Testis (tissue), 3 donors: ENCODE measurements around the gene SLC35D2. TPM values are rescaled to one million over a fixed set of nuclear protein-coding genes. Genes with fewer than 3 reads are reported as not detected.

Source experiments
- polyA plus RNA-seq: library from polyadenylated mRNA; stranded (reverse); fragments of 350-450 nt; fragmentation: Illumina TruSeq; extraction: RNeasy Lipid Tissue Mini Kit (QIAGEN cat#74804); gene quantifications from one replicate; pipeline ENCODE4 v1.2.3, GENCODE V29; 2014; ENCODE audit warnings: low read depth, low replicate concordance; ENCODE audit not compliant: insufficient read depth
- total RNA-seq, 2 donors: library from RNA; depleted of rRNA; stranded (reverse); fragments of >200 nt; gene quantifications; one replicate each; pipeline ENCODE4 v1.2.3, GENCODE V29; 2016

SLC35D2 gene
- total and polyA plus RNA-seq, 3 donors from 2014 or later = 18.4 to 34.2 (median 26.5) TPM

Other genes starting within 250 kb of the SLC35D2 start
- 100 to 1,000 TPM; 104 to 159 TPM for gene HSD17B3, start 81.5 kb downstream of the SLC35D2 start, total RNA-seq
- gene HSD17B3, start 81.5 kb downstream of the SLC35D2 start, polyA plus RNA-seq = 103 TPM
- 10 to 100 TPM in 1 of 2 donors, 1 to 10 TPM in 1; 6.9 to 10.6 TPM for gene ZNF367, start 34.7 kb upstream of the SLC35D2 start, total RNA-seq
- gene ZNF367, start 34.7 kb upstream of the SLC35D2 start, polyA plus RNA-seq = 11.3 TPM
- 10 to 100 TPM; 30.6 to 67.2 TPM for gene HABP4, start 66.5 kb upstream of the SLC35D2 start, total RNA-seq
- 46.9 TPM for gene HABP4, start 66.5 kb upstream of the SLC35D2 start, polyA plus RNA-seq
- gene CDC14B, start 236.1 kb upstream of the SLC35D2 start, total RNA-seq = 10 to 100 TPM; 33.1 to 44.0 TPM
- gene CDC14B, start 236.1 kb upstream of the SLC35D2 start, polyA plus RNA-seq = 33.7 TPM